PC-9 (cell line): ENCODE data around the gene OR5AP2. TPM values are rescaled to one million over a fixed set of nuclear protein-coding genes. Genes with fewer than 3 reads are reported as not detected.

Experiments used
- BruUV-seq: library from RNA; stranded (reverse); fragments of 400-500 nt; replicated peaks from 2 replicates; lab custom pipeline; 2021; lab: Mats Ljungman, UMichigan
- CTCF ChIA-PET: fragments of 300-600 bp; sonication (Branson Sonifier 250); formaldehyde crosslinking; loops from one replicate; lab custom pipeline; 2022; ENCODE audit warnings: antibody characterized with exemption; lab: Charles Lee
- POLR2A ChIA-PET: fragments of 300-600 bp; sonication (Branson Sonifier 250); formaldehyde crosslinking; loops from one replicate; lab custom pipeline; 2022; ENCODE audit warnings: antibody characterized with exemption; ENCODE audit not compliant: unreplicated experiment; lab: Charles Lee
- DNase-seq, 2 experiments: peaks; one replicate each; pipeline versions ENCODE4 v3.0.0 to v3.0.0-alpha.2; 2015 to 2022; ENCODE audit warnings: mixed read lengths in 1 of 2
- H2AFZ ChIP-seq: fragments of 200-600 bp; sonication (generic); 2 replicates; pipeline ENCODE4 v1.8.1; 2017; ENCODE audit warnings: antibody characterized with exemption
- H3F3A ChIP-seq: fragments of 200-600 bp; sonication (generic); 2 replicates; pipeline ENCODE4 v1.8.1; 2017; ENCODE audit warnings: antibody characterized with exemption, mild to moderate bottlenecking, low read depth; ENCODE audit not compliant: insufficient read depth
- H3K27ac ChIP-seq: fragments of 200-600 bp; sonication (generic); 2 replicates; pipeline ENCODE4 v1.6.1; 2016; ENCODE audit warnings: mixed run types
- H3K27me3 ChIP-seq: fragments of 200-600 bp; sonication (generic); 2 replicates; pipeline ENCODE4 v1.6.1; 2016; ENCODE audit warnings: low read depth, mixed run types; ENCODE audit not compliant: insufficient read depth
- H3K36me3 ChIP-seq: fragments of 200-600 bp; sonication (generic); 2 replicates; pipeline ENCODE4 v1.6.1; 2016; ENCODE audit warnings: low read depth, mixed run types
- H3K4me1 ChIP-seq: fragments of 200-600 bp; sonication (generic); replicated peaks from 2 replicates; pipeline ENCODE4 v1.6.1; 2016; ENCODE audit warnings: mixed run types; ENCODE audit not compliant: insufficient read depth
- H3K4me2 ChIP-seq: fragments of 200-600 bp; sonication (generic); 2 replicates; pipeline ENCODE4 v1.6.1; 2017; ENCODE audit warnings: mixed run types
- H3K4me3 ChIP-seq: fragments of 200-600 bp; sonication (generic); 2 replicates; pipeline ENCODE4 v1.6.1; 2016; ENCODE audit warnings: mixed run types
- H3K79me2 ChIP-seq: fragments of 200-600 bp; sonication (generic); 2 replicates; pipeline ENCODE4 v1.6.1; 2017; ENCODE audit warnings: low read depth, mixed run types
- H3K9me2 ChIP-seq: fragments of 200-600 bp; sonication (generic); 2 replicates; pipeline ENCODE4 v1.8.1; 2017; ENCODE audit warnings: mild to moderate bottlenecking; ENCODE audit not compliant: insufficient read depth
- H3K9me3 ChIP-seq: fragments of 200-600 bp; sonication (generic); 2 replicates; pipeline ENCODE4 v1.8.1; 2016; ENCODE audit warnings: low read depth; ENCODE audit not compliant: insufficient read depth
- H4K20me1 ChIP-seq: fragments of 200-600 bp; sonication (generic); 2 replicates; pipeline ENCODE4 v1.8.1; 2017; ENCODE audit not compliant: insufficient read depth
- CTCF ChIP-seq: fragments of 200-600 bp; sonication (generic); conservative IDR thresholded peaks from 2 replicates; pipeline ENCODE4 v1.6.1; 2017; ENCODE audit warnings: mixed run types, antibody characterized with exemption, mild to moderate bottlenecking, moderate library complexity
- EZH2 ChIP-seq: fragments of 200-600 bp; sonication (generic); IDR thresholded peaks from 2 replicates; pipeline ENCODE4 v1.8.0; 2017; ENCODE audit warnings: antibody characterized with exemption, low read depth
- intact Hi-C: fragments of 100-400 bp; cut with micrococcal nuclease; formaldehyde crosslinking; loops from one replicate; pipeline ENCODE4 v1.10.0; 2022; ENCODE audit not compliant: unreplicated experiment
- total RNA-seq: library from RNA; stranded (reverse); gene quantifications from 2 replicates; pipeline ENCODE4 v1.2.3, GENCODE V29; 2021

The OR5AP2 gene
- total RNA-seq, 1 experiment from 2014 or later: not detected

DNA sequence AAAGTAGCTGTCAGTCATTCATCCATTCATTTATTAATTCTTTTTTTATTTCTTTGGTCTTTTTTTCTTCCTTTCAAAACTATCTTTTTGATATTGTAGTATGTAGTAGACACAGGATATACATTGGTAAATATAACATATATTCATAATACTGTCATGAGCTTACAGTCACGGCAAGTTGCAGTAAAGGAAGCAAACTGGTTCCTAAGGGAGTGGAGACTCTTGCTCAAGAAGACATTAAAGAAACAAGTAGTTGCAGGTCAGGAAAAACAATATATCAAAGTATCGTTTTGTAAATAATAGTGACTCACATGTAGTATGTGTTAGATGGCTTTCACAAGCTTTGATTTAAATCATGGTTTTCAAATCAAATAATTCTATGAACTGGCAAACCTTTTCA lies 28.7 kb upstream of the OR5AP2 start:
- H3K79me2 ChIP-seq: no peaks in the 10 kb centered on the region

DNA sequence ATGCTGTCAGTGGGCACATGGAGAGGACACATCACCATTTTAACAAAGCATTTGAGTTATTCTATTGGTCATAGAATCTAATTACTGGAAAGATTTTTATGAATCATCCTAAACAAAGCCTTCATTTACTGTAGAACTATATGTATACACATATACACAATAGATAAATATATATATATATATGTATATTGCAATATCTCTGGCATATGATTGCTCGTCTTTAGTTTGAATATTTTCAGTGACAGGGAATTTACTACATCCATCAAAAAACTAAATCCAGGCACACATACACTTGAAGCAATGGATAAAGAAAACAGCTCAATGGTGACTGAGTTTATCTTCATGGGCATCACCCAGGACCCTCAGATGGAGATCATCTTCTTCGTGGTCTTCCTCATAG lies 21.1 kb upstream of the OR5AP2 start, which contains the start of gene OR5AR1:
Gene OR5AR1, plus strand, starts transcription at position 301 of the 400 bp plus-strand sequence. Its CDS starts 0 bp downstream, at position 301.
- intact Hi-C loops: no loop called here
- Histone ChIP-seq H3K4me3 (no peak within 1 kb of the TSS), H3F3A (no peaks in the 10 kb centered on the region), H3K4me1 (no peaks in the 10 kb centered on the region), H3K9me3 (no peaks in the 10 kb centered on the region), H3K36me3 (no peaks in the 10 kb centered on the region), H4K20me1 (no peaks in the 10 kb centered on the region), H3K9me2 (no peaks in the 10 kb centered on the region), H2AFZ (no peak within 1 kb of the TSS), H3K79me2 (no peaks in the 10 kb centered on the region), H3K4me2 (no peak within 1 kb of the TSS), H3K27ac (no peak within 1 kb of the TSS), H3K27me3 (no peaks in the 10 kb centered on the region)
- TF ChIP-seq EZH2 (no peak), CTCF (no peak)
- ChIA-PET CTCF (no interaction called here), POLR2A (no interaction called here)
- BruUV-seq: no TSS peak
- no peak for DNase-seq

More for the DNA sequence above, 28.7 kb upstream of the OR5AP2 start:
- H3K9me2 ChIP-seq: no peaks in the 10 kb centered on the region
- POLR2A ChIA-PET: no interaction called here
- H3K4me1 ChIP-seq: no peaks in the 10 kb centered on the region
- H4K20me1 ChIP-seq: no peaks in the 10 kb centered on the region
- no peak for DNase-seq
- 0 out of 2 replicates have a peak, but pooled peaks cover 8% of the 10 kb centered on the region for H3K27me3 ChIP-seq
- intact Hi-C loops: no loop called here
- H3K4me3 ChIP-seq: no peak overlapping the region
- H3F3A ChIP-seq: no peaks in the 10 kb centered on the region
- no peak overlapping the region for H3K27ac ChIP-seq
- no TSS peak for BruUV-seq
- CTCF ChIA-PET: no interaction called here
- H3K36me3 ChIP-seq: no peaks in the 10 kb centered on the region
- H2AFZ ChIP-seq: no peak overlapping the region
- no peak overlapping the region for H3K4me2 ChIP-seq
- H3K9me3 ChIP-seq: no peaks in the 10 kb centered on the region
- TF ChIP-seq CTCF (no peak), EZH2 (no peak)

- H3K4me1 ChIP-seq: no peaks in the 10 kb centered on the region
- ChIA-PET POLR2A (no interaction called here), CTCF (no interaction called here)
- H3K9me3 ChIP-seq: no peaks in the 10 kb centered on the region
- no peaks in the 10 kb centered on the region for H3K36me3 ChIP-seq
- no peaks in the 10 kb centered on the region for H3K27me3 ChIP-seq
- H4K20me1 ChIP-seq: no peaks in the 10 kb centered on the region
- H3K4me3 ChIP-seq: no peak overlapping the region
- H2AFZ ChIP-seq: no peak overlapping the region
- intact Hi-C loops: no loop called here
- no TSS peak for BruUV-seq
- no peaks in the 10 kb centered on the region for H3K9me2 ChIP-seq
- H3K79me2 ChIP-seq: no peaks in the 10 kb centered on the region
- H3F3A ChIP-seq: no peaks in the 10 kb centered on the region
- no peak overlapping the region for H3K27ac ChIP-seq
- H3K4me2 ChIP-seq: no peak overlapping the region
- TF ChIP-seq CTCF: no peak
- no peak for TF ChIP-seq EZH2
- DNase-seq: no peak
Measured at GRCh38 chr11:56659755-56660154, 17.5 kb upstream of the OR5AP2 start.
